Rectal smooth muscle tissue (tissue), 1 donor: ENCODE data around the gene TIMM9.
"Not testable (repeated sequence)": the region's sequence is repeated elsewhere in the genome, so short reads cannot be mapped to it uniquely, and the experiment has no call there.

ENCODE experiments used
- H3K27ac ChIP-seq: one replicate; pipeline ENCODE4 v1.7.0; 2013; ENCODE audit warnings: low read depth, low read length, inconsistent platforms
- H3K27me3 ChIP-seq: one replicate; pipeline ENCODE4 v1.7.0; 2013; ENCODE audit warnings: low read length; ENCODE audit not compliant: control insufficient read depth, insufficient read depth
- H3K36me3 ChIP-seq: one replicate; pipeline ENCODE4 v1.7.0; 2013; ENCODE audit warnings: low read length; ENCODE audit not compliant: control insufficient read depth, insufficient read depth
- H3K4me1 ChIP-seq: one replicate; pipeline ENCODE4 v1.7.0; 2013; ENCODE audit warnings: low read length; ENCODE audit not compliant: control insufficient read depth, insufficient read depth
- H3K4me3 ChIP-seq: one replicate; pipeline ENCODE4 v1.7.0; 2013; ENCODE audit warnings: low read length
- H3K9ac ChIP-seq: one replicate; pipeline ENCODE4 v1.7.0; 2013; ENCODE audit warnings: low read length

Gene TIMM9

GRCh38 chr14:58395812-58396788, 31.2 kb downstream of the TIMM9 start, which contains the start of gene TOMM20L:
Gene TOMM20L, plus strand, starts transcription at chr14:58395930. Its CDS starts 28 bp downstream, at chr14:58395958.
- Histone ChIP-seq H3K4me3 (peak within 1 kb of the TSS; percentile 78), H3K9ac (peak within 1 kb of the TSS; percentile 69), H3K27me3 (no peaks in the 10 kb centered on the region), H3K36me3 (no peaks in the 10 kb centered on the region), H3K4me1 (no peaks in the 10 kb centered on the region), H3K27ac (peak within 1 kb of the TSS; percentile 72)

- no peaks in the 10 kb centered on the region for H3K27me3 ChIP-seq
- H3K27ac ChIP-seq, result peak overlapping the region; percentile 72
- H3K4me3 ChIP-seq, result peak overlapping the region; percentile 78
- no peaks in the 10 kb centered on the region for H3K36me3 ChIP-seq
- no peak overlapping the region for H3K9ac ChIP-seq
- no peaks in the 10 kb centered on the region for H3K4me1 ChIP-seq
These were observed 31.8 kb downstream of the TIMM9 start for GRCh38 chr14:58395562-58395811.

GRCh38 chr14:58390830-58391229, 36.5 kb downstream of the TIMM9 start:
- Histone ChIP-seq H3K9ac (no peak overlapping the region), H3K27me3 (no peaks in the 10 kb centered on the region), H3K36me3 (no peaks in the 10 kb centered on the region), H3K27ac (no peak overlapping the region), H3K4me1 (no peaks in the 10 kb centered on the region), H3K4me3 (no peak overlapping the region)

GRCh38 chr14:58376791-58377190, 50.5 kb downstream of the TIMM9 start:
- Histone ChIP-seq H3K4me3 (no peak overlapping the region), H3K36me3 (peaks cover 2% of the 10 kb centered on the region)

GRCh38 chr14:58368956-58369355, 58.4 kb downstream of the TIMM9 start:
- no peak overlapping the region for H3K27ac ChIP-seq
- no peaks in the 10 kb centered on the region for H3K4me1 ChIP-seq
- no peaks in the 10 kb centered on the region for H3K27me3 ChIP-seq
- peaks cover 17% of the 10 kb centered on the region for H3K36me3 ChIP-seq
- H3K9ac ChIP-seq, result no peak overlapping the region
- H3K4me3 ChIP-seq, result no peak overlapping the region

More at GRCh38 chr14:58376791-58377190, 50.5 kb downstream of the TIMM9 start:
- Histone ChIP-seq H3K27ac (no peak overlapping the region), H3K4me1 (no peaks in the 10 kb centered on the region), H3K27me3 (no peaks in the 10 kb centered on the region), H3K9ac (no peak overlapping the region)

GRCh38 chr14:58367296-58367695, 60.0 kb downstream of the TIMM9 start:
- no peaks in the 10 kb centered on the region for H3K27me3 ChIP-seq
- H3K4me1 ChIP-seq, result no peaks in the 10 kb centered on the region
- H3K36me3 ChIP-seq, result peaks cover 17% of the 10 kb centered on the region
- H3K27ac ChIP-seq, result no peak overlapping the region
- H3K9ac ChIP-seq, result no peak overlapping the region
- H3K4me3 ChIP-seq, result no peak overlapping the region

GRCh38 chr14:58364316-58364715, 63.0 kb downstream of the TIMM9 start:
- no peak overlapping the region for H3K4me3 ChIP-seq

GRCh38 chr14:58362798-58363412, 64.4 kb downstream of the TIMM9 start:
- Histone ChIP-seq H3K4me1 (no peaks in the 10 kb centered on the region), H3K27me3 (no peaks in the 10 kb centered on the region), H3K27ac (no peak overlapping the region), H3K9ac (no peak overlapping the region), H3K4me3 (no peak overlapping the region), H3K36me3 (peaks cover 17% of the 10 kb centered on the region)

More at GRCh38 chr14:58364316-58364715, 63.0 kb downstream of the TIMM9 start:
- Histone ChIP-seq H3K27ac (no peak overlapping the region), H3K27me3 (no peaks in the 10 kb centered on the region), H3K9ac (no peak overlapping the region), H3K4me1 (no peaks in the 10 kb centered on the region), H3K36me3 (peaks cover 15% of the 10 kb centered on the region)

GRCh38 chr14:58362272-58362671, 65.1 kb downstream of the TIMM9 start:
- H3K27ac ChIP-seq, H3K27me3 ChIP-seq, H3K4me3 ChIP-seq, H3K9ac ChIP-seq, H3K4me1 ChIP-seq: not testable (repeated sequence)
- H3K36me3 ChIP-seq, result peaks cover 14% of the 10 kb centered on the region
